A549 (cell line): Measurements from ENCODE around the gene RND2. TPM values are rescaled to one million over a fixed set of nuclear protein-coding genes. Genes with fewer than 3 reads are reported as not detected.

Source experiments
- ATAC-seq, 2 experiments: fragments of 200-7000 bp in 1 of 2; fragments of >200 bp in 1 of 2; cut with Nextera tagmentation in 1 of 2; cut with Tn5 transposase in 1 of 2; 3 replicates each; pipeline versions ENCODE4 v1.8.0 to v1.9.1; 2018 to 2020; ENCODE audit warnings: mild to moderate bottlenecking in 1 of 2, moderate library complexity in 1 of 2
- CTCF ChIA-PET: fragments of 300-600 bp; sonication (Branson Sonifier 250); formaldehyde crosslinking; extraction: SDS; loops from one replicate; lab custom pipeline; 2021; ENCODE audit warnings: antibody characterized with exemption, inconsistent platforms; lab: Yijun Ruan, JAX
- POLR2A ChIA-PET: fragments of 350-600 bp; formaldehyde crosslinking; extraction: SDS; loops from one replicate; lab custom pipeline; 2021; ENCODE audit warnings: antibody characterized with exemption, inconsistent platforms; lab: Yijun Ruan, JAX
- DNase-seq, 2 experiments: peaks; one replicate each; pipeline versions ENCODE4 v3.0.0 to v3.0.0-alpha.2; 2011 to 2016; ENCODE audit warnings: low read depth in 1 of 2, low spot score in 1 of 2
- FAIRE-seq: peaks from 2 replicates; lab custom pipeline; 2011; peaks lifted over from hg19 to GRCh38; lab: Jason Lieb, UNC
- H3K27ac ChIP-seq, 2 experiments: fragments of >200 bp; sonication (Bioruptor Twin); formaldehyde crosslinking; 3 replicates each; pipeline ENCODE4 v1.5.1; 2016 to 2017
- H3K4me1 ChIP-seq: fragments of >200 bp; sonication (Bioruptor Twin); formaldehyde crosslinking; 3 replicates; pipeline ENCODE4 v1.6.1; 2016
- H3K4me2 ChIP-seq: fragments of >200 bp; sonication (Bioruptor Twin); formaldehyde crosslinking; 3 replicates; pipeline ENCODE4 v1.6.1; 2016
- H3K4me3 ChIP-seq: fragments of >200 bp; sonication (Bioruptor Twin); formaldehyde crosslinking; 3 replicates; pipeline ENCODE4 v1.5.1; 2016
- H3K9me3 ChIP-seq: fragments of >200 bp; sonication (Bioruptor Twin); formaldehyde crosslinking; 3 replicates; pipeline ENCODE4 v1.6.1; 2016
- CBX8 ChIP-seq: fragments of 200-600 bp; sonication (generic); IDR thresholded peaks from 2 replicates; pipeline ENCODE4 v1.6.1; 2016
- CEBPB ChIP-seq, 2 experiments: fragments of >200 bp in 1 of 2; sonication (Bioruptor Twin) in 1 of 2; formaldehyde crosslinking in 1 of 2; IDR thresholded peaks; 2 replicates each; pipeline ENCODE4 v1.6.1; 2012 to 2016
- CHD4 ChIP-seq: fragments of 200-600 bp; sonication (generic); IDR thresholded peaks from 2 replicates; pipeline ENCODE4 v1.6.1; 2016; ENCODE audit warnings: antibody characterized with exemption, mild to moderate bottlenecking, borderline replicate concordance
- FOSL2 ChIP-seq, 2 experiments: fragments of 450-650 bp in 1 of 2; fragments of >200 bp in 1 of 2; sonication (Bioruptor Twin) in 1 of 2; formaldehyde crosslinking; IDR thresholded peaks; 2 replicates each; pipeline versions ENCODE4 v1.5.0 to v1.6.1; 2016 to 2020; ENCODE audit warnings: mild to moderate bottlenecking in 1 of 2, moderate library complexity in 1 of 2
- GATA3 ChIP-seq: IDR thresholded peaks from 2 replicates; pipeline ENCODE4 v1.6.1; 2012; ENCODE audit warnings: borderline replicate concordance
- HDAC2 ChIP-seq: fragments of 200-600 bp; sonication (generic); IDR thresholded peaks from 2 replicates; pipeline ENCODE4 v1.6.1; 2016
- HES2 ChIP-seq: fragments of >200 bp; sonication (Bioruptor Twin); formaldehyde crosslinking; IDR thresholded peaks from 2 replicates; pipeline ENCODE4 v1.6.1; 2016
- HEYL ChIP-seq: fragments of 250-450 bp; sonication (Bioruptor Pico); IDR thresholded peaks from 2 replicates; pipeline ENCODE4 v1.8.0; 2021; ENCODE audit warnings: mild to moderate bottlenecking, moderate library complexity
- HOXB13 ChIP-seq: fragments of 250-450 bp; sonication (Bioruptor Pico); IDR thresholded peaks from 2 replicates; pipeline ENCODE4 v1.5.0; 2020; ENCODE audit warnings: low read depth, mild to moderate bottlenecking, moderate library complexity
- HOXB5 ChIP-seq: fragments of 250-450 bp; sonication (Bioruptor Pico); IDR thresholded peaks from 2 replicates; pipeline ENCODE4 v1.5.0; 2020; ENCODE audit warnings: mild to moderate bottlenecking, moderate library complexity
- JUN ChIP-seq, 2 experiments: fragments of >200 bp; sonication (Bioruptor Twin); formaldehyde crosslinking; IDR thresholded peaks; 2 replicates in 1 of 2; 3 replicates in 1 of 2; pipeline ENCODE4 v1.6.1; 2016 to 2017
- JUNB ChIP-seq: fragments of >200 bp; sonication (Bioruptor Twin); formaldehyde crosslinking; IDR thresholded peaks from 2 replicates; pipeline ENCODE4 v1.6.1; 2016
- MAFK ChIP-seq: fragments of 450-650 bp; IDR thresholded peaks from 2 replicates; pipeline ENCODE4 v1.6.1; 2014; ENCODE audit not compliant: partially characterized antibody
- MAX ChIP-seq: IDR thresholded peaks from 2 replicates; pipeline ENCODE4 v1.6.1; 2012
- MAZ ChIP-seq: fragments of 150-350 bp; IDR thresholded peaks from 2 replicates; pipeline ENCODE4 v1.6.1; 2014; ENCODE audit warnings: antibody characterized with exemption, low read depth, low read length, borderline replicate concordance
- NFE2L2 ChIP-seq: fragments of 150-350 bp; conservative IDR thresholded peaks from 2 replicates; pipeline ENCODE4 v1.6.1; 2014; ENCODE audit warnings: low read length
- NPAS2 ChIP-seq: fragments of 250-450 bp; sonication (Bioruptor Pico); IDR thresholded peaks from 2 replicates; pipeline ENCODE4 v1.8.0; 2022; ENCODE audit warnings: mild to moderate bottlenecking, moderate library complexity, borderline replicate concordance
- NR3C1 ChIP-seq: fragments of >200 bp; sonication (Bioruptor Twin); formaldehyde crosslinking; IDR thresholded peaks from 3 replicates; pipeline ENCODE4 v1.6.1; 2017
- PHF8 ChIP-seq: fragments of 200-600 bp; sonication (generic); IDR thresholded peaks from 2 replicates; pipeline ENCODE4 v1.6.1; 2016; ENCODE audit warnings: low read depth, mild to moderate bottlenecking, antibody characterized with exemption, moderate library complexity, borderline replicate concordance
- SMC3 ChIP-seq: fragments of >200 bp; sonication (Bioruptor Twin); formaldehyde crosslinking; IDR thresholded peaks from 3 replicates; pipeline ENCODE4 v1.6.1; 2018; ENCODE audit warnings: inconsistent platforms
- ZC3H11A ChIP-seq: fragments of 450-650 bp; IDR thresholded peaks from 2 replicates; pipeline ENCODE4 v1.6.1; 2014; ENCODE audit warnings: antibody characterized with exemption, mild to moderate bottlenecking
- ZFP36 ChIP-seq: fragments of 450-650 bp; IDR thresholded peaks from 2 replicates; pipeline ENCODE4 v1.6.1; 2014; ENCODE audit warnings: borderline replicate concordance; ENCODE audit not compliant: partially characterized antibody
- ZSCAN20 ChIP-seq: fragments of 250-450 bp; sonication (Bioruptor Pico); IDR thresholded peaks from 2 replicates; pipeline ENCODE4 v1.8.0; 2022; ENCODE audit warnings: mild to moderate bottlenecking, moderate library complexity
- WGBS: methylation state at CpG from one replicate; pipeline ENCODE4 v1.1.6; 2017; ENCODE audit errors: missing lambda C conversion rate; 5-methylcytosine and 5-hydroxymethylcytosine counted together
- polyA plus RNA-seq, 4 experiments: library from polyadenylated mRNA; depleted of rRNA in 3 of 4; stranded (reverse); fragments of >200 nt; fragmentation: RNase III in 1 of 4; extraction: RNeasy Plus Mini Kit Qiagen cat#74134 plus additional on column Dnase treatment in 1 of 4; gene quantifications; 2 replicates in 3 of 4; 3 replicates in 1 of 4; pipeline ENCODE4 v1.2.3, GENCODE V29; 2011 to 2017
- TF ChIP-seq, protein P1 (sequence below): IDR thresholded peaks from 2 replicates; pipeline ENCODE4 v1.6.1; 2012; ENCODE audit warnings: low read depth, borderline replicate concordance
- TF ChIP-seq, protein P2 (sequence below): fragments of >200 bp; sonication (Bioruptor Twin); formaldehyde crosslinking; IDR thresholded peaks from 3 replicates; pipeline ENCODE4 v1.6.1; 2016
- TF ChIP-seq, protein P3 (sequence below): fragments of 250-450 bp; sonication (Bioruptor Pico); IDR thresholded peaks from 2 replicates; pipeline ENCODE4 v1.5.0; 2021; ENCODE audit warnings: mild to moderate bottlenecking, moderate library complexity, borderline replicate concordance

Gene RND2
- polyA plus RNA-seq, 2 of the 4 experiments (the other 2 are of a cell fraction) = 0.19 to 0.28 TPM

DNA sequence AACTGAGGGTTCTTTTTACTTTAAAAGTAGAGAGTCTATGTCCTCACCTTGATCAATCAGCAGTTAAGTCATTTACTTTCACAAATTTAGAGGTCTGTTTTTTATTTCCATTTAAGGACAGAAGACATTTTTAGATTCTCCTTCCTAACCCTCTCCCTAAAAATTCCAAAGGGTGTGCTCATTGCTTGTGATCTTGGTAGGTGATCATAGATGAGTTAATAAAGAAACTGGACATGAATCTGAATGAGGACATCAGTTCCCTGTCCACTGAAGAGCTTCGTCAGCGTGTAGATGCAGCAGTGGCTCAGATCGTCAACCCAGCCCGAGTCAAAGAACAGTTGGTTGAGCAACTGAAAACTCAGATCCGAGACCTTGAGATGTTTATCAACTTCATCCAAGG lies 35.9 kb upstream of the RND2 start:
- TF ChIP-seq FOSL2 (IDR thresholded peaks at IDR 0.05) = no peak
- 0 out of 2 replicates have a peak, but pooled peaks have one; percentile 2 for TF ChIP-seq FOSL2 (CRISPR knock-in tag; IDR thresholded peaks at IDR 0.05)
- no peak for TF ChIP-seq CBX8
- 0 out of 4 replicates have a peak, but pooled peaks of 1 of the 2 experiments have one; percentile 4 for TF ChIP-seq CEBPB (IDR thresholded peaks at IDR 0.05)
- TF ChIP-seq NFE2L2 = no peak
- CTCF ChIA-PET = interaction anchor here (1.0 to 3.5 kb wide), 3 partner anchors 9 to 165 kb away, joined by 3 to 15 read pairs (median 3); partner anchors contain the start of genes AOC2, BECN1 and RPL27
- DNase-seq (no peak), FAIRE-seq (peak; percentile 76), ATAC-seq (peak in 1 of 2 experiments; percentile 33; a peak in 3 of 6 replicates)
- Histone ChIP-seq H3K27ac (peak overlapping the region; percentile 68 to 87), H3K9me3 (no peaks in the 10 kb centered on the region), H3K4me2 (peak overlapping the region; percentile 79), H3K4me1 (peaks cover 49% of the 10 kb centered on the region), H3K4me3 (peak overlapping the region; percentile 15; the same call in 2 of the 3 replicates)
- POLR2A ChIA-PET = interaction anchor here (2.6 kb wide), 1 partner anchor 9 kb away, joined by 15 read pairs; the partner anchor contains the start of gene RPL27
- WGBS = 34% methylated on average over 5 of the region's 5 CpGs

GRCh38 chr17:42989726-42990652 lies 35.0 kb upstream of the RND2 start:
- Histone ChIP-seq H3K4me1 (peaks cover 40% of the 10 kb centered on the region), H3K9me3 (no peaks in the 10 kb centered on the region), H3K4me3 (peak overlapping the region; percentile 15), H3K4me2 (peak overlapping the region; percentile 79), H3K27ac (peak overlapping the region; percentile 68 to 87)
- 32% methylated on average over 6 of the region's 6 CpGs for WGBS
- FAIRE-seq = peak; percentile 97
- TF ChIP-seq JUNB (peak; percentile 86), FOSL2 (IDR thresholded peaks at IDR 0.05) (peak; percentile 77), FOSL2 (CRISPR knock-in tag; IDR thresholded peaks at IDR 0.05) (peak; percentile 87), MAFK (peak; percentile 92), GATA3 (no peak), MAX (peak; percentile 72), CHD4 (no peak), HOXB5 (CRISPR knock-in tag) (no peak), SMC3 (no peak), JUN (IDR thresholded peaks at IDR 0.05) (0 out of 5 replicates have a peak, but pooled peaks of 1 of the 2 experiments have one; percentile 31), PHF8 (no peak), HOXB13 (CRISPR knock-in tag) (no peak), HDAC2 (no peak), NFE2L2 (peak; percentile 58; the same call in 1 of the 2 replicates), ZC3H11A (no peak), ZFP36 (no peak), ZSCAN20 (CRISPR knock-in tag) (no peak), NPAS2 (no peak), CEBPB (IDR thresholded peaks at IDR 0.05) (peak; percentile 11 to 49; a peak in 2 of 4 replicates), MAZ (no peak), HEYL (no peak), HES2 (no peak), NR3C1 (no peak)
- TF ChIP-seq, protein P1, sequence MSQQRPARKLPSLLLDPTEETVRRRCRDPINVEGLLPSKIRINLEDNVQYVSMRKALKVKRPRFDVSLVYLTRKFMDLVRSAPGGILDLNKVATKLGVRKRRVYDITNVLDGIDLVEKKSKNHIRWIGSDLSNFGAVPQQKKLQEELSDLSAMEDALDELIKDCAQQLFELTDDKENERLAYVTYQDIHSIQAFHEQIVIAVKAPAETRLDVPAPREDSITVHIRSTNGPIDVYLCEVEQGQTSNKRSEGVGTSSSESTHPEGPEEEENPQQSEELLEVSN = 0 out of 2 replicates have a peak, but pooled peaks have one; percentile 23
- TF ChIP-seq, protein P2, sequence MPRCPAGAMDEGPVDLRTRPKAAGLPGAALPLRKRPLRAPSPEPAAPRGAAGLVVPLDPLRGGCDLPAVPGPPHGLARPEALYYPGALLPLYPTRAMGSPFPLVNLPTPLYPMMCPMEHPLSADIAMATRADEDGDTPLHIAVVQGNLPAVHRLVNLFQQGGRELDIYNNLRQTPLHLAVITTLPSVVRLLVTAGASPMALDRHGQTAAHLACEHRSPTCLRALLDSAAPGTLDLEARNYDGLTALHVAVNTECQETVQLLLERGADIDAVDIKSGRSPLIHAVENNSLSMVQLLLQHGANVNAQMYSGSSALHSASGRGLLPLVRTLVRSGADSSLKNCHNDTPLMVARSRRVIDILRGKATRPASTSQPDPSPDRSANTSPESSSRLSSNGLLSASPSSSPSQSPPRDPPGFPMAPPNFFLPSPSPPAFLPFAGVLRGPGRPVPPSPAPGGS = no peak
- TF ChIP-seq, protein P3, sequence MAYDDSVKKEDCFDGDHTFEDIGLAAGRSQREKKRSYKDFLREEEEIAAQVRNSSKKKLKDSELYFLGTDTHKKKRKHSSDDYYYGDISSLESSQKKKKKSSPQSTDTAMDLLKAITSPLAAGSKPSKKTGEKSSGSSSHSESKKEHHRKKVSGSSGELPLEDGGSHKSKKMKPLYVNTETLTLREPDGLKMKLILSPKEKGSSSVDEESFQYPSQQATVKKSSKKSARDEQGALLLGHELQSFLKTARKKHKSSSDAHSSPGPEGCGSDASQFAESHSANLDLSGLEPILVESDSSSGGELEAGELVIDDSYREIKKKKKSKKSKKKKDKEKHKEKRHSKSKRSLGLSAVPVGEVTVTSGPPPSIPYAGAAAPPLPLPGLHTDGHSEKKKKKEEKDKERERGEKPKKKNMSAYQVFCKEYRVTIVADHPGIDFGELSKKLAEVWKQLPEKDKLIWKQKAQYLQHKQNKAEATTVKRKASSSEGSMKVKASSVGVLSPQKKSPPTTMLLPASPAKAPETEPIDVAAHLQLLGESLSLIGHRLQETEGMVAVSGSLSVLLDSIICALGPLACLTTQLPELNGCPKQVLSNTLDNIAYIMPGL (CRISPR knock-in tag) = no peak
- ChIA-PET CTCF (interaction anchor here (0.8 to 3.5 kb wide), 4 partner anchors 8 to 146 kb away, joined by 3 to 15 read pairs (median 4); partner anchors contain the start of genes AOC2 and RPL27), POLR2A (no interaction called here)
- DNase-seq = peak; percentile 64 to 76
- ATAC-seq = peak; percentile 75 to 76; a peak in 5 of 6 replicates
